Activated CD4-positive, alpha-beta T cell treated with anti-CD3 and anti-CD28 coated beads, Interleukin-2, amount 50 U/mL, for 24 hours (primary cell): ENCODE data around the gene VGF.
"Not testable (repeated sequence)": the region's sequence is repeated elsewhere in the genome, so short reads cannot be mapped to it uniquely, and the experiment has no call there.

Experiments
- DNase-seq, 2 donors: peaks; one replicate each; pipeline ENCODE4 v3.0.0-alpha.2; 2020; ENCODE audit warnings: low read depth in 1 of 2, low spot score in 1 of 2

VGF gene

DNA sequence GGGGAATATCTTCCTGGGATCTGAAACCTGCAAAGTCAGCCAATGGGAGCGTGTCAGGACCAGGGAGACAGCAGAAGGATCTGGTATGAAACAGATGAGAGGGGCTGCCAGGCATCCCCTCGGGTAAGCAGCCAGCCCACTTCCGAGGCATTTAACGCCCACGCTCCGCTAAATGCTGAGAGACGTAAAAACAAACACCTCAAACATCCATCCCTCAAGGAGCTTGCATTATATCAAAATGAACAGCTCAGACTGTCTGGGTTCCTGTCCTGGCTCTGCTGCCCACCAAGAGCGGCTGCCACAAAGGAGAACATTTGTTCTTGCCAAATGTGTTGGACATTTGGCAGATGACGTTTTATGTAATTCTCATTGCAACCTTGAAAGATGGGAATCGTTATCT, 45.5 kb downstream of the VGF start:
- no peak for DNase-seq

DNA sequence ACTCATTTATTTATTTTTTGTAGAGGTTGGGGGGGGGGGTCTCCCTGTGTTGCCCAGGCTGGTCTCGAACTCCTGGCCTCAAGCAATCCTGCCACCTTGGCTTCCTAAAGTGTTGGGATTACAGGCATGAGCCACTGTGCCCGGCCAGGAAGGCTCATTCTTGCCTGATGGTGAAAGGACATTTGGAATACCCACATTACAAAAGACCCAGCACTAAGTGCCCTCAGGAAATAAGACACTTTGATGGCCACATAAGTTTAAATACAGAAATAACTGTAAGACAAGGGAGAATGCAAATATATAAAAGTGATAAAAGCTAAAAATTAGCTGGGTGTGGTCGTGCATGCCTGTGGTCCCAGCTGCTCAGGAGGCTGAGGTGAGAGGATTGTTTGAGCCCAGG, 46.5 kb downstream of the VGF start:
- DNase-seq: no peak

GRCh38 chr7:101116898-101117297, 48.5 kb downstream of the VGF start:
- DNase-seq: no peak

DNA sequence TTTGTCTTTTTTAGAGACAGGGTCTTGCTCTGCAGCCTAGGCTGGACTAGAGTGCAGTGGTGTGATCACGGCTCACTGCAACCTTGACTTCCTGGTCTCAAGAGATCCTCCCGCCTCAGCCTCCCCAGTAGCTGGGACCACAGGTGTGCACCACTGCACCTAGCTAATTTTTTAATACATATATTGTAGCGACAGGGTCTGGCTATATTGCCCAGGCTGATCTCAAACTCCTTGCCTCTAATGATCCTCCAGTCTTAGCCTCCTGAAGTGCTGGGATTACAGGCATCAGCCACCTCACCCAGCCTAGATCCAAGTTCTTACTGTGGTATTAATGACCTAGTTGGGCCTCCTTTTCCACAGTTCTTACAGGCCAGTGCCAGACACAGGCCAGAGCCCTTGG, 50.2 kb downstream of the VGF start:
- no peak for DNase-seq

- DNase-seq: no peak
Observed at GRCh38 chr7:101114492-101114891, 50.9 kb downstream of the VGF start.

GRCh38 chr7:101113836-101114235, 51.5 kb downstream of the VGF start:
- no peak for DNase-seq

DNA sequence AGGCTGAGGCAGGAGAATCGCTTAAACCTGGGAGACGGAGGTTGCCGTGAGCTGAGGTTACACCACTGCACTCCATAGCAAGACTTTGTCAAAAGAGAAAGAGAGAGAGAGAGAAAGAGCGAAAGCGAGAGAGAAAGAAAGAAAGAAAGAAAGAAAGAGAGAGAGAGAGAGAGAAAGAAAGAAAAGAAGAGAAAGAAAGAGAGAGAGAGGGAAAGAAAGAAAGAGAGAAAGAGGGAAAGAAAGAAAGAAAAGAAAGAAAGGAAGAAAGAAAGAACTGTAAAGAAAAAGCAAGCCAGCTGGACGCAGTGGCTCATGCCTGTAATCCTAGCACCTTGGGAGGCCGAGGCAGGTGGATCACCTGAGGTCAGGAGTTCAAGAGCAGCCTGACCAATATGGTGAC, 52.2 kb downstream of the VGF start:
- DNase-seq: not testable (repeated sequence)
